HepG2 (cell line): ENCODE data around the gene PTPN14.

Experiments used
- CTCF ChIP-seq: sonication (generic); formaldehyde crosslinking; IDR thresholded peaks from 2 replicates; pipeline ENCODE4 v1.5.0; 2020; ENCODE audit warnings: mild to moderate bottlenecking, missing genetic modification reagents, moderate library complexity
- ETV6 ChIP-seq: sonication (generic); formaldehyde crosslinking; conservative IDR thresholded peaks from 2 replicates; pipeline ENCODE4 v1.4.0; 2020; ENCODE audit warnings: missing genetic modification reagents
- EZH2 ChIP-seq: conservative IDR thresholded peaks from 2 replicates; pipeline ENCODE4 v1.6.1; 2012; ENCODE audit warnings: mild to moderate bottlenecking, low read depth, low read length, moderate library complexity
- FOXK2 ChIP-seq: fragments of 450-650 bp; IDR thresholded peaks from 2 replicates; pipeline ENCODE4 v1.6.1; 2016
- NFRKB ChIP-seq: fragments of 450-650 bp; IDR thresholded peaks from 2 replicates; pipeline ENCODE4 v1.6.1; 2017
- REST ChIP-seq, 2 experiments: IDR thresholded peaks; 2 replicates each; pipeline ENCODE4 v1.6.1; 2011 to 2012; ENCODE audit warnings: low read length in 2 of 2, borderline replicate concordance in 1 of 2, low read depth in 1 of 2, mild to moderate bottlenecking in 1 of 2, moderate library complexity in 1 of 2
- TFDP1 ChIP-seq: IDR thresholded peaks from 2 replicates; pipeline ENCODE4 v1.6.1; 2016; ENCODE audit warnings: missing compliant biosample characterization, missing genetic modification reagents, borderline replicate concordance
- TF ChIP-seq, protein P1 (sequence below): sonication (generic); formaldehyde crosslinking; IDR thresholded peaks from 2 replicates; pipeline ENCODE4 v1.4.0; 2020; ENCODE audit warnings: mild to moderate bottlenecking, missing genetic modification reagents, borderline replicate concordance

DNA sequence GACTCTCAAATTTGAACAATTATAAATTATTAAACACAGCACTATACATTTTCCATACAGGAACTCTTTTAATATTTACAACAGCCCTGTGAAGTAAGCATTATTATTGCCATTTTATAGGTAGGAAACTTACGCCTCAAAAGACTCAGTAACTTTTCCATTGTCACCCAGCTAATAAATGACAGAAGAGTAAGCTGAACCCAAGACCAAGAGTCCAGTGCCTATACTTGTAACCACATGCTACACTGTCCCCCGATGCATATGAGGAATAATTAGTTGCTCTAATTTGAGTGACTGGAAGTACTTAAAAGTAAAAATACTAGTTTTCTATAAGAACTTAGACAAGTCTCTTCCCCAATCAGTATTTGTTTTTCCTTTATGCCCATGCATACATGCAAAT, 88.5 kb downstream of the PTPN14 start:
- TF ChIP-seq CTCF (CRISPR knock-in tag) (no peak), EZH2 (no peak), NFRKB (no peak), FOXK2 (no peak), TFDP1 (CRISPR knock-in tag) (no peak), ETV6 (no peak), REST (IDR thresholded peaks at IDR 0.05; ENCODE audit: borderline replicate concordance in 1 of 2, low read depth in 1 of 2, low read length in 2 of 2) (no peak)
- TF ChIP-seq, protein P1, sequence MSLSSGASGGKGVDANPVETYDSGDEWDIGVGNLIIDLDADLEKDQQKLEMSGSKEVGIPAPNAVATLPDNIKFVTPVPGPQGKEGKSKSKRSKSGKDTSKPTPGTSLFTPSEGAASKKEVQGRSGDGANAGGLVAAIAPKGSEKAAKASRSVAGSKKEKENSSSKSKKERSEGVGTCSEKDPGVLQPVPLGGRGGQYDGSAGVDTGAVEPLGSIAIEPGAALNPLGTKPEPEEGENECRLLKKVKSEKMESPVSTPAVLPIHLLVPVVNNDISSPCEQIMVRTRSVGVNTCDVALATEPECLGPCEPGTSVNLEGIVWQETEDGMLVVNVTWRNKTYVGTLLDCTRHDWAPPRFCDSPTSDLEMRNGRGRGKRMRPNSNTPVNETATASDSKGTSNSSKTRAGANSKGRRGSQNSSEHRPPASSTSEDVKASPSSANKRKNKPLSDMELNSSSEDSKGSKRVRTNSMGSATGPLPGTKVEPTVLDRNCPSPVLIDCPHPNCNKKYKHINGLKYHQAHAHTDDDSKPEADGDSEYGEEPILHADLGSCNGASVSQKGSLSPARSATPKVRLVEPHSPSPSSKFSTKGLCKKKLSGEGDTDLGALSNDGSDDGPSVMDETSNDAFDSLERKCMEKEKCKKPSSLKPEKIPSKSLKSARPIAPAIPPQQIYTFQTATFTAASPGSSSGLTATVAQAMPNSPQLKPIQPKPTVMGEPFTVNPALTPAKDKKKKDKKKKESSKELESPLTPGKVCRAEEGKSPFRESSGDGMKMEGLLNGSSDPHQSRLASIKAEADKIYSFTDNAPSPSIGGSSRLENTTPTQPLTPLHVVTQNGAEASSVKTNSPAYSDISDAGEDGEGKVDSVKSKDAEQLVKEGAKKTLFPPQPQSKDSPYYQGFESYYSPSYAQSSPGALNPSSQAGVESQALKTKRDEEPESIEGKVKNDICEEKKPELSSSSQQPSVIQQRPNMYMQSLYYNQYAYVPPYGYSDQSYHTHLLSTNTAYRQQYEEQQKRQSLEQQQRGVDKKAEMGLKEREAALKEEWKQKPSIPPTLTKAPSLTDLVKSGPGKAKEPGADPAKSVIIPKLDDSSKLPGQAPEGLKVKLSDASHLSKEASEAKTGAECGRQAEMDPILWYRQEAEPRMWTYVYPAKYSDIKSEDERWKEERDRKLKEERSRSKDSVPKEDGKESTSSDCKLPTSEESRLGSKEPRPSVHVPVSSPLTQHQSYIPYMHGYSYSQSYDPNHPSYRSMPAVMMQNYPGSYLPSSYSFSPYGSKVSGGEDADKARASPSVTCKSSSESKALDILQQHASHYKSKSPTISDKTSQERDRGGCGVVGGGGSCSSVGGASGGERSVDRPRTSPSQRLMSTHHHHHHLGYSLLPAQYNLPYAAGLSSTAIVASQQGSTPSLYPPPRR, result no peak
